NCI-H748 (cell line): Measurements from ENCODE around the gene PIK3CB.
A peak's percentile ranks its signal among the peaks of the same experiment; 100 is the strongest.

Source experiments
- DNase-seq: peaks from one replicate; lab custom pipeline; 2025; ENCODE audit not compliant: unreplicated experiment; lab: John Stamatoyannopoulos, UW

Gene PIK3CB

GRCh38 chr3:138834596-138835396 lies at the start of gene PIK3CB:
PIK3CB (minus strand) TSS chr3:138834928; CDS start chr3:138759343, 75,585 bp downstream.
- peak; percentile 88 for DNase-seq

DNA sequence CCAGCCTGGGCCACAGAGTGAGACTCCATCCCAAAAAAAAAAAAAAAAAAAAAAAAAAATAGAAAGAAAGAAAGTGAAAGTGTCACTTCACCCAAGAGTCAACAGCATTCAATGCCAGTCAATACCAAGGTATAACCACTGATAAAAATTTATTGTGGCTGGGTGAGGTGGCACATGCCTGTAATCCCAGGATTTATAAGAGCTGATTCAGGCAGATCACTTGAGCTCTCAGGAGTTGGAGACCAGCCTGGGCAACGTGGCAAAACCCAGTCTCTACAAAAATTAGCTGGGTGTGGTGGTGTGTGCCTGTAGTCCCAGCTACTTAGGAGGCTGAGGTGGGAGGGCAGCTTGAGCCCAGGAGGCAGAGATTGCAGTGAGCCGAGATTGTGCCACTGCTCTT lies 46.5 kb upstream of the PIK3CB start:
- no peak for DNase-seq

GRCh38 chr3:138879541-138880380 lies 45.0 kb upstream of the PIK3CB start:
- no peak for DNase-seq

DNA sequence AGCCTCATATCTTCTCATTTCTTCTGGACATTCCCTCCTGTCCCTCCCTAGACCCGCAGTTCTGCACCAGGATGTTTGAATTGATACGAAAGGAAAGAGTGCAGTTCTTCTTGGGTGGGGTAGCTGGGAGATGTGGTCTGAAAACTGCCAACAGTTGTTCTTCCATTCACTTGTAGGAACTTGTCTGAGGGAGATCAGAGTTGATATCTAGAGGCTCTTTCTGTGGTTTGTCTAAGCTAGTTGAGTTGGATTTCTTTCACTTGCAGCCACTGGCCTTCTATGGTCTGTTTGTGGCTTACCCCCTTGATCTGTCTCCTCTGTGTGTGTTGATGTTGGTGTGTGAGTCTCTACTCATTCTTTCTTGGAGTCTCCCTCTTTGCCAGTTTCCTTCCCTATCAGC lies 42.5 kb upstream of the PIK3CB start:
- no peak for DNase-seq

GRCh38 chr3:138875754-138876664 lies 41.3 kb upstream of the PIK3CB start:
- no peak for DNase-seq

DNA sequence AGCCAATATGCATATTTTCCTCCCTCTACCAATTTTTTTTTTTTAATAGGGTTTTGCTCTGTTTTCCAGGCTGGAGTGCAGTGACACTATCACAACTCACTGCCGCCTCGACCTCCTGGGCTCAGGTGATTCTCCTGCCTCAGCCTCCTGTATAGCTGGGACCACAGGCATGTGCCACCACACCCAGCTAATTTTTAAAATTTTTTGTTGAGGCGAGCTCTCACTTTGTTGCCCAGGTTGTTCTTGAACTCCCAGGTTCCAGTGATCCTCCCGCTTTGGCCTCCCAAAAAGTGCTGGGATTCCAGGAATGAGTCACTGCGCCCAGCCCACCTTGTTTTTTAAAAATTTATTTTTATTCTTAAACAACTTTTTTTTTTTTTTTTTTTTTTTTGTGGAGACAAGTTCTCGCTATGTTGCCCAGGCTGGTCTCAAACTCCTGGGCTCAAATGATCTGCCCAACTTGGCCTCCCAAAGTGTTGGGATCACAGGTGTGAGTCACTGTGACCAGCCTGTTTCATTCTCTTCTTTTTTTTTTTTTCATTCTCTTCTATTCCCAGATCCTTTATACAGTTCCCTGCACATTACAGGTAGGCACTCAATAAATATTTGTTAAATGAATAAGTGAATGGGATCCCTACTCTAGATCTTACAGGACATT lies 40.5 kb upstream of the PIK3CB start:
- no peak for DNase-seq

DNA sequence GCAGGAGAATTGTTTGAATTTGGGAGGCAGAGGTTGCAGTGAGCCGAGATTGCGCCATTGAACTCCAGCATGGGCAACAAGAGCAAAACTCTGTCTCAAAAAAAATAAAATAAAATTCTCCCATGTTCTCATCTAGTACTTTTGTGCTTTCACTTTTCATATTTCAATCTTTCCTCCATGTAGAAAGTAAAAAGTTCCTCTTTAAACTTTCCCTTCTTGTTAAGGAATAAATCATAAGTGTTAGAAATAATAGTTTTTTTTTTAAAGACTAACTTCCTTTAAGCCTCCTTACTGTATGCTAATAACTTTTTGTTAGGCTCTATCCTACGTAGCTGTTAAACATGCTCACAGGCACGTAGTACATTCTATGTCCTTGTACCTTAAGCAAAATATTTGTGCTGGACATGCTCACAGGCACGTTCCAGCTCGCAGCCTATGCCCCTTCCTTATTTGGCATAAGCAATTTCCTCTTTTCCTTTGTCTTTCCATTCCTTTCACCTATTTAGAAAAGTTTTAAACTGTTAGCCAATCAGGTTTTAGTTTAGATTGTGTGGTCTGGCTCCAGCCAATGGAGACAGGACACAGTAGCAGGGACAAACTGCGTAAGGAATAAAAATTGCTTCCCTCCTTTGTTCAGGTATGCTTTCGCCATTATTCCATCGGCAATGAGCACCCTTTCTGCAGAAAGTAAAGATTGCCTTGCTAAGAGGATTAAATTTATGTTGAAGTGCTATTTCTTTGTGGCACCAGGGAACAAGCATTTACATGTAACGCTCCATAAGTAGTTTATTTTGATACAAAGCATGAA lies 38.9 kb upstream of the PIK3CB start:
- no peak for DNase-seq

- no peak for DNase-seq
Observed at GRCh38 chr3:138872632-138873031, 37.9 kb upstream of the PIK3CB start.

GRCh38 chr3:138867996-138868395 lies 33.3 kb upstream of the PIK3CB start:
- DNase-seq = no peak

GRCh38 chr3:138863776-138864113 lies 29.0 kb upstream of the PIK3CB start:
- DNase-seq = no peak

DNA sequence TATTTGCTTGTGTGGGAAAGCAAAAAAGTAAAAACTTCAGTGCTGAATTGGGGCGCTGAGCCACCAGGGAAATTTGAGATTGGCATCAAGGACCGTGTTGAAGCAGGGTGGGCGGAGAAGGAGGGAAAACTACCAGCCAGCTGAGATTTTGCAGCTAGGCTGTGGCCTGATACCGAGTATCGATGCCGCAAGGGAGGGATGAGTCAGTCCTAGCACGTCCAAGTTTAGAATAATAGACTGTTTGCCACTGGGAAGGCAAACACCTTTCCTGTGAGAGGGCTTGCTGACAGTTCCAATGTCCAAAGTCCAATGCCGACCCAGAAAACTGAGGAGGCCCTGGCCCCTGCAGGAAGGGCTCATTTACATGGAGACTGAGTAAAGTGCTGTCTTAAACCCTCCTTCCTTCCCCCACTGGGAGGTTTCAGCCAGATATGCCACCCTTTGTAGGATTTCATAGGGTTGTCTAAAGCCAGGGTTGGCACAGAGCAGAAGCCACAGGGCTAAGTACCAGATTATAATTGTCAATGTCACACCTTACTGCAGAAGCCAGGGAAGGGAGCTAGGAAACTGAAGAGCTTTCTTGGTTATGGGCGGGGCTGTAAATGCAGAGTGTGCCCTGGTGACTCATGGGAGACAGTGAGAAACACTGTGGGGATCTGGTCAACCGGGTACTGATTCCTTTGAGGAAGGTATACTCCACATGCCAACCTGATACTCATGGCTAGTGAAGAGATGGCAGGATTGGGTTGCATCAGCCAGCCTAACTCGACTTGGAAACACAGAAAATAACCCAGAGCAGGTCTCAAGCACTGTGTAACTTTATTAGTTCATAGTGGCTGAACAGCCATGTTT lies 28.4 kb upstream of the PIK3CB start:
- DNase-seq = peak; percentile 1

DNA sequence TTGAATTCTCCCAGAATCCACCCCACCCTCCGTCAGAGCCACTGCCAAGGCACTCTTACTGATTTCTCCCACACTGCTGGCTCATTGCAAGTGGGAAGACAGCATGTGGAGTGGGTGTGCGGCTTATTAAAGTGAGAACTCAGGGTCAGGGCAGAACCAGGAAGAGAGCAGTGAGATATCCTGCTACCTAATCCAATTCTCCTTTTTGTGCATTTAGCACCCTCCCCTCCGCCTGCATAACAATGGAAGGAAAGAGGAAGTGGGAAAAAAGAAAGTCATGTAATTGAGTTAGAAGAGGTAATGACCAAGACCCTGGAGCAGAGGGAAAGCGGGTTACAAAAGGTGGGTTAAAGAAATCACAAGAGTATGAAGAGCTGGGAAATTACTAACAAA lies 27.8 kb upstream of the PIK3CB start:
- DNase-seq = no peak

- DNase-seq = no peak
Observed at GRCh38 chr3:138861798-138862197, 27.1 kb upstream of the PIK3CB start.

DNA sequence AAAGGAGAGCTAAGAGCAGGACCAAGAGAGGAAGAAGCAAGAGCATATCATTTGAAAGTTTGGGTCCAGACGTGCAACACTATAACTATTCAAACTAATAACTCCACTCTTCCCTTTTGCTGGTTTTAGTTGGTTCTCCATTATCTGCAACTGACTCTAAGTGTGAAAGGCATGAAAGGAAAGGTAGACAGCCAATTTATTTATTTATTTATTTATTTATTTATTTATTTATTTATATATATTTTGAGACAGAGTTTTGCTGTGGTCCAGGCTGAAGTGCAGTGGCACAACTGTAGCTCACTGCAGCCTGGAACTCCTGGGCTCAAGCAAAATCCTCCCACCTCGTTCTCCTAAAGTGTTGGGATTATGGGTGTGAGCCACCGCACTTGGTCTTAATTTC lies 22.1 kb upstream of the PIK3CB start:
- no peak for DNase-seq

DNA sequence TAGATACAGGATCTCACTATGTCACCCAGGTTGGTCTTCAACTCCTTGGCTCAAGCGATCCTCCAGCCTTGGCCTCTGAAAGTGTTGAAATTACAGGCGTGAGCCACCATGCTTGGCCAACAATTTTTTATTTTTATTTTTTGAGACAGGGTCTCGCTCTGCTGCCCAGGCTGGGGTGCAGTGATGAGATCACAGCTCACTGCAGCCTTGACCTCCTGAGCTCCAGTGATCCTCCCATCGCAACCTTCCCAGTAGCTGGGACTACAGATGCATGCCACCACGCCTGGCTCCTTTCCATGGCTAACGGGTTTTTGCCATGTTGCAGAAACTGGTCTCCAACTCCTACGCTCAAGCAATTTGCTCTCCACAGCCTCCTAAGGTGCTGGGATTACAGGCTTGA lies 20.2 kb upstream of the PIK3CB start:
- DNase-seq = no peak

DNA sequence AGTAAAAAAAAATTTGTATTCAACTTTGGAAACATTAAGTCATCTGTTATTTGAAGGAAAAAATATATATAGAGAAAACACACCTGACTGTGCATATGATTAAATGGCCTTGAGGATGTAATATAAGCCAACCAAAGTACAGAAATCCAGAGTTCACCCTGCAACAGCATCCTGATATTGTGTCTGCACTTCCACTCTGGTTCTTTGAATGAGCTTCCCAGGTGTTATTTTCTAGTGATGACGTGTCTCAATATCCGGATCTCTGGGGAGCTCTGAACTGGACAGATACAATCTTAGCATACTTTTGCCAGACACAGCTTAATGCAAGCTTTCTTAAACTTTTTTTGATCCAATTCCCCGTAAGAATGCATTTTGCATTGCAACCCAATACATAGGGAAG lies 19.5 kb upstream of the PIK3CB start:
- DNase-seq = no peak

DNA sequence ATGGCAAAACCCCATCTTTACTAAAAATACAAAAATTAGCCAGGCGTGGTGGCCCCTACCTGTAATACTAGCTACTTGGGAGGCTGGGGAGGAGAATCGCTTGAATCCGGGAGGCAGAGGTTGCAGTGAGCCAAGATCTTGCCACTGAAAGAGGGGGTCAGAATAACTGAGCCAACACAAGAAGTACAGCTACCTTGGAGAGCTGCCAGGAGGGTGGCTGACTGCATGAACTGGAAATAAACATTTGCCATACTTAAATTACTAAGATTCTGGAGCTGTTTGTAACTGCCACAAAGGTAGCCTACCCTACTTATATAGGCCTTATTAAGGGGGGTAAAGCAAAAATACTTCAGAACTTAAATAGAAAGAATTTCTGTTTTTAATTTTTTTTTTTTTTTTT lies 15.4 kb upstream of the PIK3CB start:
- no peak for DNase-seq

GRCh38 chr3:138849222-138849940 lies 14.7 kb upstream of the PIK3CB start:
- no peak for DNase-seq
